H1 (cell line): ENCODE results near the gene TLCD5. TPM values are rescaled to one million over a fixed set of nuclear protein-coding genes. Genes with fewer than 3 reads are reported as not detected.

Source experiments
- CTCF ChIA-PET: fragments of 300-600 bp; sonication (Branson Sonifier 250); formaldehyde crosslinking; loops from one replicate; lab custom pipeline; 2021; ENCODE audit not compliant: partially characterized antibody; lab: Charles Lee
- POLR2A ChIA-PET: fragments of 300-600 bp; sonication (Branson Sonifier 250); formaldehyde crosslinking; loops from one replicate; lab custom pipeline; 2021; ENCODE audit warnings: inconsistent platforms; ENCODE audit not compliant: partially characterized antibody; lab: Charles Lee
- DNase-seq, 2 experiments: peaks; one replicate each; pipeline versions ENCODE4 v3.0.0 to v3.0.0-alpha.2; 2010 to 2022; ENCODE audit warnings: low spot score in 2 of 2, low read depth in 1 of 2, mixed read lengths in 1 of 2
- FAIRE-seq: peaks from 2 replicates; lab custom pipeline; 2011; peaks lifted over from hg19 to GRCh38; lab: Jason Lieb, UNC
- H2AFZ ChIP-seq: 2 replicates; pipeline ENCODE4 v1.8.1; 2012; ENCODE audit warnings: low read length, inconsistent platforms
- H2AK5ac ChIP-seq: 2 replicates; pipeline ENCODE4 v1.6.1; 2013; ENCODE audit warnings: low read depth, low read length
- H2BK120ac ChIP-seq: replicated peaks from 2 replicates; pipeline ENCODE3; 2013; ENCODE audit warnings: low read depth, low read length, inconsistent platforms
- H2BK12ac ChIP-seq: 2 replicates; pipeline ENCODE4 v1.6.1; 2013; ENCODE audit warnings: low read depth, low read length
- H2BK15ac ChIP-seq: 2 replicates; pipeline ENCODE4 v1.6.1; 2013; ENCODE audit warnings: low read length
- H2BK20ac ChIP-seq: 2 replicates; pipeline ENCODE4 v1.6.1; 2013; ENCODE audit warnings: low read length
- H2BK5ac ChIP-seq: 2 replicates; pipeline ENCODE4 v1.6.1; 2013; ENCODE audit warnings: low read depth, low read length
- H3K14ac ChIP-seq: 2 replicates; pipeline ENCODE4 v1.6.1; 2013; ENCODE audit warnings: inconsistent platforms; ENCODE audit not compliant: insufficient read length
- H3K18ac ChIP-seq: 2 replicates; pipeline ENCODE4 v1.6.1; 2013; ENCODE audit warnings: low read length; ENCODE audit errors: extremely low read depth
- H3K23ac ChIP-seq: 2 replicates; pipeline ENCODE4 v1.6.1; 2013; ENCODE audit warnings: inconsistent platforms; ENCODE audit not compliant: insufficient read length
- H3K23me2 ChIP-seq: 2 replicates; pipeline ENCODE4 v1.6.1; 2013; ENCODE audit warnings: low read depth, low read length
- H3K27ac ChIP-seq: 2 replicates; pipeline ENCODE4 v1.6.1; 2011; ENCODE audit warnings: low read depth, low read length, inconsistent platforms
- H3K27me3 ChIP-seq, 4 experiments: replicated peaks in 1 of 4; 1 replicate in 1 of 4; 2 replicates in 3 of 4; pipeline versions ENCODE4 v1.6.1 to v1.8.1; 2011 to 2013; ENCODE audit warnings: low read length in 3 of 4, mild to moderate bottlenecking in 3 of 4, inconsistent platforms in 2 of 4, mixed read lengths in 2 of 4, moderate library complexity in 1 of 4; ENCODE audit not compliant: control insufficient read depth in 3 of 4, insufficient read depth in 3 of 4; ENCODE audit errors: extremely low read depth in 1 of 4
- H3K36me3 ChIP-seq, 4 experiments: 2 replicates each; pipeline versions ENCODE4 v1.6.1 to v1.8.1; 2011 to 2013; ENCODE audit warnings: mild to moderate bottlenecking in 4 of 4, low read length in 3 of 4, moderate library complexity in 2 of 4, control low read depth in 1 of 4, inconsistent platforms in 1 of 4; ENCODE audit not compliant: insufficient read depth in 4 of 4, control insufficient read depth in 2 of 4
- H3K4ac ChIP-seq: replicated peaks from 2 replicates; pipeline ENCODE3; 2013; ENCODE audit warnings: low read length, low read depth, mixed read lengths, inconsistent platforms; ENCODE audit not compliant: insufficient read length
- H3K4me1 ChIP-seq, 4 experiments: replicated peaks in 1 of 4; 1 replicate in 1 of 4; 2 replicates in 3 of 4; pipeline versions ENCODE4 v1.6.1 to v1.8.1; 2011 to 2013; ENCODE audit warnings: low read length in 3 of 4, inconsistent platforms in 2 of 4, mixed read lengths in 1 of 4; ENCODE audit not compliant: insufficient read depth in 4 of 4, control insufficient read depth in 3 of 4
- H3K4me2 ChIP-seq, 2 experiments: 2 replicates each; pipeline versions ENCODE4 v1.6.1 to v1.8.1; 2011 to 2013; ENCODE audit warnings: low read depth in 2 of 2, low read length in 2 of 2, control low read depth in 1 of 2, inconsistent platforms in 1 of 2, mild to moderate bottlenecking in 1 of 2; ENCODE audit not compliant: insufficient read depth in 1 of 2
- H3K4me3 ChIP-seq, 4 experiments: fragments of 200-600, 300-600 bp in 1 of 4; sonication (generic), shearing (Covaris generic), sonication (Bioruptor Twin) in 1 of 4; 2 replicates each; pipeline versions ENCODE4 v1.5.1 to v1.8.1; 2011 to 2016; ENCODE audit warnings: low read length in 4 of 4, low read depth in 3 of 4, control low read depth in 2 of 4, inconsistent platforms in 2 of 4, mild to moderate bottlenecking in 2 of 4, mixed read lengths in 1 of 4, moderate library complexity in 1 of 4; ENCODE audit not compliant: insufficient read depth in 2 of 4; ENCODE audit errors: extremely low read depth in 1 of 4
- H3K56ac ChIP-seq: replicated peaks from 2 replicates; pipeline ENCODE3; 2013; ENCODE audit warnings: low read depth, mild to moderate bottlenecking, mixed read lengths, low read length, inconsistent platforms; ENCODE audit not compliant: insufficient read length
- H3K79me1 ChIP-seq: 2 replicates; pipeline ENCODE4 v1.6.1; 2013; ENCODE audit warnings: low read depth, low read length, control low read depth
- H3K79me2 ChIP-seq, 2 experiments: 2 replicates each; pipeline versions ENCODE4 v1.6.1 to v1.8.1; 2012 to 2013; ENCODE audit warnings: low read length in 2 of 2, mild to moderate bottlenecking in 2 of 2, inconsistent platforms in 1 of 2; ENCODE audit not compliant: insufficient read depth in 2 of 2, control insufficient read depth in 1 of 2
- H3K9ac ChIP-seq, 4 experiments: replicated peaks in 1 of 4; 1 replicate in 1 of 4; 2 replicates in 3 of 4; pipeline versions ENCODE4 v1.6.1 to v1.8.1; 2011 to 2013; ENCODE audit warnings: low read depth in 3 of 4, low read length in 3 of 4, control low read depth in 2 of 4, mild to moderate bottlenecking in 2 of 4, moderate library complexity in 2 of 4, inconsistent platforms in 1 of 4; ENCODE audit errors: extremely low read depth in 1 of 4
- H3K9me3 ChIP-seq, 2 experiments: 2 replicates each; pipeline versions ENCODE4 v1.6.1 to v1.8.1; 2012 to 2013; ENCODE audit warnings: mild to moderate bottlenecking in 2 of 2, moderate library complexity in 2 of 2, control low read depth in 1 of 2, inconsistent platforms in 1 of 2, low read depth in 1 of 2, low read length in 1 of 2, mixed read lengths in 1 of 2; ENCODE audit not compliant: insufficient read depth in 2 of 2
- H4K20me1 ChIP-seq, 2 experiments: replicated peaks in 1 of 2; 2 replicates each; pipeline versions ENCODE3 to v1.8.1; 2011 to 2013; ENCODE audit warnings: inconsistent platforms in 2 of 2, low read length in 2 of 2, mild to moderate bottlenecking in 1 of 2; ENCODE audit not compliant: insufficient read depth in 2 of 2, control insufficient read depth in 1 of 2
- H4K5ac ChIP-seq: 2 replicates; pipeline ENCODE4 v1.6.1; 2013; ENCODE audit warnings: low read length, low read depth, mixed read lengths, inconsistent platforms; ENCODE audit not compliant: insufficient read length
- H4K8ac ChIP-seq: 2 replicates; pipeline ENCODE4 v1.8.0; 2013; ENCODE audit warnings: mild to moderate bottlenecking, moderate library complexity, low read length, inconsistent platforms; ENCODE audit not compliant: insufficient read depth; ENCODE audit errors: extremely low read depth
- H4K91ac ChIP-seq: replicated peaks from 2 replicates; pipeline ENCODE3; 2013; ENCODE audit warnings: low read length, mixed read lengths, inconsistent platforms; ENCODE audit not compliant: insufficient read length
- ATF3 ChIP-seq: IDR thresholded peaks from 2 replicates; pipeline ENCODE4 v1.6.1; 2011; ENCODE audit warnings: low read depth, mild to moderate bottlenecking, low read length; ENCODE audit not compliant: insufficient read depth
- CBX8 ChIP-seq: fragments of 300-800, 300-1000 bp; sonication (generic); IDR thresholded peaks from 2 replicates; pipeline ENCODE4 v1.7.1; 2016; ENCODE audit warnings: low read depth, low read length, borderline replicate concordance
- EP300 ChIP-seq, 2 experiments: IDR thresholded peaks; 1 replicate in 1 of 2; 2 replicates in 1 of 2; pipeline ENCODE4 v1.6.1; 2011 to 2012; ENCODE audit warnings: low read depth in 2 of 2, low read length in 2 of 2, mild to moderate bottlenecking in 2 of 2, borderline replicate concordance in 1 of 2, inconsistent platforms in 1 of 2, moderate library complexity in 1 of 2
- EZH2 ChIP-seq: fragments of 200-600 bp; sonication (generic); IDR thresholded peaks from 2 replicates; pipeline ENCODE4 v1.7.1; 2012; ENCODE audit warnings: low read depth, mild to moderate bottlenecking, moderate library complexity, low read length, inconsistent platforms; ENCODE audit not compliant: severe bottlenecking
- FOSL1 ChIP-seq: IDR thresholded peaks from 2 replicates; pipeline ENCODE4 v1.6.1; 2011; ENCODE audit warnings: mild to moderate bottlenecking, low read depth, low read length, moderate library complexity; ENCODE audit not compliant: insufficient read depth
- RAD21 ChIP-seq, 2 experiments: IDR thresholded peaks in 1 of 2; conservative IDR thresholded peaks in 1 of 2; 2 replicates each; pipeline ENCODE4 v1.6.1; 2011; ENCODE audit warnings: low read depth in 2 of 2, low read length in 2 of 2, improper control_type of control experiment in 1 of 2, inconsistent platforms in 1 of 2, mild to moderate bottlenecking in 1 of 2, moderate library complexity in 1 of 2
- RNF2 ChIP-seq: fragments of 200-900, 300-1000 bp; sonication (generic); IDR thresholded peaks from 2 replicates; pipeline ENCODE4 v1.7.1; 2016; ENCODE audit warnings: borderline replicate concordance, low read depth, mild to moderate bottlenecking, antibody characterized with exemption, low read length; ENCODE audit not compliant: poor library complexity, severe bottlenecking; ENCODE audit errors: missing control alignments
- TAF7 ChIP-seq: optimal IDR thresholded peaks from 2 replicates; pipeline ENCODE3; 2011; ENCODE audit warnings: low read depth, mild to moderate bottlenecking, inconsistent platforms, low read length, moderate library complexity, borderline replicate concordance
- TCF12 ChIP-seq: IDR thresholded peaks from 2 replicates; pipeline ENCODE4 v1.6.1; 2011; ENCODE audit warnings: low read depth, mild to moderate bottlenecking, low read length
- polyA plus RNA-seq, 7 experiments: library from polyadenylated mRNA; depleted of rRNA in 3 of 7; stranded (reverse) in 5 of 7; unstranded in 2 of 7; fragments of >200 nt in 5 of 7; fragments of 200-250 nt in 2 of 7; gene quantifications; 1 replicate in 5 of 7; 2 replicates in 1 of 7; 4 replicates in 1 of 7; pipeline versions ENCODE4 v1.2.1 to v1.2.3, GENCODE V29; 2011 to 2013; ENCODE audit warnings: missing spikeins in 2 of 7, mixed read lengths in 2 of 7
- total RNA-seq: library from RNA; stranded (reverse); fragmentation: NEBNext Ultra II Directional; extraction: Animal tissue kit (Norgen Biotek cat#: 25700); gene quantifications from 2 replicates; pipeline ENCODE4 v1.2.1, GENCODE V29; 2021
- TF ChIP-seq, protein P1 (sequence below): IDR thresholded peaks from 2 replicates; pipeline ENCODE4 v1.6.1; 2012; ENCODE audit warnings: low read length, inconsistent platforms

The TLCD5 gene
- total and polyA plus RNA-seq, 2 of the 8 experiments (the other 6 are each of a cell fraction or from before 2014, with no cell fraction given): 9.5 to 10.1 TPM

- Histone ChIP-seq H3K4ac (no peak overlapping the region), H3K27me3 (no peaks in the 10 kb centered on the region), H4K5ac (no peak overlapping the region), H2BK12ac (no peak overlapping the region), H3K9ac (no peak overlapping the region), H2AFZ (no peak overlapping the region), H3K23ac (no peak overlapping the region), H3K79me2 (peaks cover 0 to 49% of the 10 kb centered on the region in 2 experiments; a peak in 2 of 4 replicates), H2BK120ac (no peak overlapping the region), H4K91ac (no peak overlapping the region), H3K14ac (no peak overlapping the region), H3K23me2 (no peaks in the 10 kb centered on the region), H2BK15ac (no peak overlapping the region), H3K4me2 (no peak overlapping the region), H2AK5ac (no peak overlapping the region), H3K4me1 (no peaks in the 10 kb centered on the region), H2BK20ac (no peak overlapping the region), H3K79me1 (no peaks in the 10 kb centered on the region), H3K4me3 (no peak overlapping the region), H4K8ac (no peak overlapping the region), H3K36me3 (no peaks in the 10 kb centered on the region), H3K27ac (no peak overlapping the region), H3K9me3 (peaks cover 4% of the 10 kb centered on the region in 2 experiments; a peak in 1 of 4 replicates), H3K18ac (no peak overlapping the region), H3K56ac (no peak overlapping the region), H2BK5ac (no peak overlapping the region), H4K20me1 (no peaks in the 10 kb centered on the region)
- DNase-seq: no peak
- FAIRE-seq: no peak
- ChIA-PET CTCF (interaction anchor here (0.7 kb wide), 1 partner anchor 122 kb away, joined by 3 read pairs; no protein-coding TSS in a partner anchor), POLR2A (no interaction called here)
- TF ChIP-seq CBX8 (no peak), ATF3 (no peak), FOSL1 (no peak), TAF7 (no peak), RNF2 (no peak), EP300 (IDR thresholded peaks at IDR 0.05; ENCODE audit: borderline replicate concordance in 1 of 2, low read depth in 2 of 2, low read length in 2 of 2) (no peak), RAD21 (IDR thresholded peaks at IDR 0.05 in 1 of 2, conservative IDR thresholded peaks at IDR 0.05 in 1 of 2; ENCODE audit: low read depth in 2 of 2, low read length in 2 of 2) (no peak), EZH2 (no peak), TCF12 (no peak)
- TF ChIP-seq, protein P1, sequence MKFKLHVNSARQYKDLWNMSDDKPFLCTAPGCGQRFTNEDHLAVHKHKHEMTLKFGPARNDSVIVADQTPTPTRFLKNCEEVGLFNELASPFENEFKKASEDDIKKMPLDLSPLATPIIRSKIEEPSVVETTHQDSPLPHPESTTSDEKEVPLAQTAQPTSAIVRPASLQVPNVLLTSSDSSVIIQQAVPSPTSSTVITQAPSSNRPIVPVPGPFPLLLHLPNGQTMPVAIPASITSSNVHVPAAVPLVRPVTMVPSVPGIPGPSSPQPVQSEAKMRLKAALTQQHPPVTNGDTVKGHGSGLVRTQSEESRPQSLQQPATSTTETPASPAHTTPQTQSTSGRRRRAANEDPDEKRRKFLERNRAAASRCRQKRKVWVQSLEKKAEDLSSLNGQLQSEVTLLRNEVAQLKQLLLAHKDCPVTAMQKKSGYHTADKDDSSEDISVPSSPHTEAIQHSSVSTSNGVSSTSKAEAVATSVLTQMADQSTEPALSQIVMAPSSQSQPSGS: no peak
Observed at GRCh38 chr11:120365512-120365911, 40.4 kb downstream of the TLCD5 start.
